Caco-2 (cell line): ENCODE measurements around the gene ATXN7L2. TPM values are rescaled to one million over a fixed set of nuclear protein-coding genes. Genes with fewer than 3 reads are reported as not detected.

Experiments used
- BruUV-seq: library from RNA; stranded (reverse); fragments of 400-500 nt; replicated peaks from 2 replicates; lab custom pipeline; 2021; lab: Mats Ljungman, UMichigan
- CTCF ChIA-PET: fragments of 300-600 bp; sonication (Branson Sonifier 250); formaldehyde crosslinking; loops from one replicate; lab custom pipeline; 2022; ENCODE audit warnings: antibody characterized with exemption; lab: Charles Lee
- POLR2A ChIA-PET: fragments of 300-600 bp; sonication (Branson Sonifier 250); formaldehyde crosslinking; loops from one replicate; lab custom pipeline; 2022; ENCODE audit warnings: antibody characterized with exemption; lab: Charles Lee
- DNase-seq, 2 experiments: peaks; one replicate each; pipeline versions ENCODE4 v3.0.0 to v3.0.0-alpha.2; 2020 to 2022
- H3K27me3 ChIP-seq: replicated peaks from 2 replicates; pipeline ENCODE4 v1.6.0; 2011; ENCODE audit warnings: low read length; ENCODE audit not compliant: control insufficient read depth, insufficient read depth
- H3K36me3 ChIP-seq: 2 replicates; pipeline ENCODE4 v1.5.1; 2011; ENCODE audit warnings: low read length; ENCODE audit not compliant: control insufficient read depth, insufficient read depth
- H3K4me1 ChIP-seq: fragments of 250-450 bp; sonication (Bioruptor Pico); 2 replicates; pipeline ENCODE4 v1.5.1; 2020; ENCODE audit warnings: mild to moderate bottlenecking
- H3K4me3 ChIP-seq: 2 replicates; pipeline ENCODE4 v1.5.1; 2011; ENCODE audit warnings: low read depth, mild to moderate bottlenecking, control low read depth, low read length
- H3K9me3 ChIP-seq: fragments of 250-450 bp; sonication (Bioruptor Pico); 2 replicates; pipeline ENCODE4 v1.5.1; 2020; ENCODE audit warnings: mild to moderate bottlenecking, moderate library complexity
- H3K27ac Mint-ChIP-seq: one replicate; pipeline ENCODE4 v1.8.0; 2022; ENCODE audit warnings: mixed read lengths; ENCODE audit not compliant: unreplicated experiment
- H3K27me3 Mint-ChIP-seq: one replicate; pipeline ENCODE4 v1.8.0; 2022; ENCODE audit warnings: mixed read lengths; ENCODE audit not compliant: insufficient read depth, unreplicated experiment
- H3K36me3 Mint-ChIP-seq: one replicate; pipeline ENCODE4 v1.8.0; 2022; ENCODE audit warnings: mild to moderate bottlenecking, mixed read lengths; ENCODE audit not compliant: insufficient read depth, unreplicated experiment
- H3K4me1 Mint-ChIP-seq: one replicate; pipeline ENCODE4 v1.8.0; 2022; ENCODE audit warnings: low read depth, mixed read lengths; ENCODE audit not compliant: unreplicated experiment
- H3K4me3 Mint-ChIP-seq: one replicate; pipeline ENCODE4 v1.8.0; 2022; ENCODE audit warnings: mild to moderate bottlenecking, moderate library complexity, mixed read lengths; ENCODE audit not compliant: unreplicated experiment
- H3K9me3 Mint-ChIP-seq: one replicate; pipeline ENCODE4 v1.8.0; 2022; ENCODE audit warnings: mixed read lengths; ENCODE audit not compliant: unreplicated experiment
- intact Hi-C: fragments of 100-400 bp; cut with micrococcal nuclease; formaldehyde crosslinking; loops from one replicate; pipeline ENCODE4 v1.10.0; 2022; ENCODE audit not compliant: unreplicated experiment
- total RNA-seq: library from RNA; stranded (reverse); gene quantifications from 2 replicates; pipeline ENCODE4 v1.2.3, GENCODE V29; 2022
- TF ChIP-seq, protein P1 (sequence below), 2 experiments: fragments of 200-600 bp in 1 of 2; IDR thresholded peaks; 1 replicate in 1 of 2; 2 replicates in 1 of 2; pipeline versions ENCODE4 v1.5.1 to v1.8.0; 2011 to 2022; ENCODE audit warnings: antibody characterized with exemption in 1 of 2, control low read depth in 1 of 2, inconsistent platforms in 1 of 2, low read depth in 1 of 2, low read length in 1 of 2, mild to moderate bottlenecking in 1 of 2, moderate library complexity in 1 of 2; ENCODE audit not compliant: insufficient read depth in 1 of 2, severe bottlenecking in 1 of 2, unreplicated experiment in 1 of 2

Gene ATXN7L2
- total RNA-seq, 1 experiment from 2014 or later = 4.0 TPM

DNA sequence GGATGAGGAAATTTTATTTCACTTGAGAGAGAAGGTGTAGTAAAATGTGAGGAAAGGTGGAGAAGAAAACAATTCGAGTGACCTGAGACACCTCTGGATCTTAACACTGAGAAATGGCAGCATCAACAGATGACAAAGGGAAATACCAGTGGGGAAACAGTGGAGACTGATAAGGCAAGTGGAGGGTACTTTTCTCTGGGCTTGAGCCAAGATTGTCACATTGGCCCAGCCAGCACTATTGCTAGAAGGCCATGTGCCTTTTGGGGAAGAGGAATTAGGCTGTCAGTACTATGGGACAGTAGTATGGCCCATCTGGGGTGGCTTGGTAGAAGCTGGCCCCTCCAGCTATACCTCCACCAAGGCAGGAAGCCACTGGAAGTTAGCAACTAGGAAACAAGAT, 9.0 kb upstream of the ATXN7L2 start:
- Histone ChIP-seq H3K36me3 (no peaks in the 10 kb centered on the region), H3K27me3 (no peaks in the 10 kb centered on the region; the same call in 1 of the 2 replicates), H3K4me3 (no peak overlapping the region), H3K9me3 (no peaks in the 10 kb centered on the region), H3K4me1 (no peaks in the 10 kb centered on the region)
- Mint-ChIP-seq H3K4me3 (no peak overlapping the region), H3K9me3 (no peaks in the 10 kb centered on the region), H3K27ac (no peak overlapping the region), H3K36me3 (no peaks in the 10 kb centered on the region), H3K4me1 (no peaks in the 10 kb centered on the region), H3K27me3 (peaks cover 17% of the 10 kb centered on the region)
- no TSS peak for BruUV-seq
- ChIA-PET POLR2A (no interaction called here), CTCF (no interaction called here)
- intact Hi-C loops = no loop called here
- TF ChIP-seq, protein P1, sequence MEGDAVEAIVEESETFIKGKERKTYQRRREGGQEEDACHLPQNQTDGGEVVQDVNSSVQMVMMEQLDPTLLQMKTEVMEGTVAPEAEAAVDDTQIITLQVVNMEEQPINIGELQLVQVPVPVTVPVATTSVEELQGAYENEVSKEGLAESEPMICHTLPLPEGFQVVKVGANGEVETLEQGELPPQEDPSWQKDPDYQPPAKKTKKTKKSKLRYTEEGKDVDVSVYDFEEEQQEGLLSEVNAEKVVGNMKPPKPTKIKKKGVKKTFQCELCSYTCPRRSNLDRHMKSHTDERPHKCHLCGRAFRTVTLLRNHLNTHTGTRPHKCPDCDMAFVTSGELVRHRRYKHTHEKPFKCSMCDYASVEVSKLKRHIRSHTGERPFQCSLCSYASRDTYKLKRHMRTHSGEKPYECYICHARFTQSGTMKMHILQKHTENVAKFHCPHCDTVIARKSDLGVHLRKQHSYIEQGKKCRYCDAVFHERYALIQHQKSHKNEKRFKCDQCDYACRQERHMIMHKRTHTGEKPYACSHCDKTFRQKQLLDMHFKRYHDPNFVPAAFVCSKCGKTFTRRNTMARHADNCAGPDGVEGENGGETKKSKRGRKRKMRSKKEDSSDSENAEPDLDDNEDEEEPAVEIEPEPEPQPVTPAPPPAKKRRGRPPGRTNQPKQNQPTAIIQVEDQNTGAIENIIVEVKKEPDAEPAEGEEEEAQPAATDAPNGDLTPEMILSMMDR (IDR thresholded peaks at IDR 0.05; ENCODE audit: insufficient read depth in 1 of 2, low read depth in 1 of 2, low read length in 1 of 2, severe bottlenecking in 1 of 2, unreplicated experiment in 1 of 2) = no peak
- DNase-seq = no peak

DNA sequence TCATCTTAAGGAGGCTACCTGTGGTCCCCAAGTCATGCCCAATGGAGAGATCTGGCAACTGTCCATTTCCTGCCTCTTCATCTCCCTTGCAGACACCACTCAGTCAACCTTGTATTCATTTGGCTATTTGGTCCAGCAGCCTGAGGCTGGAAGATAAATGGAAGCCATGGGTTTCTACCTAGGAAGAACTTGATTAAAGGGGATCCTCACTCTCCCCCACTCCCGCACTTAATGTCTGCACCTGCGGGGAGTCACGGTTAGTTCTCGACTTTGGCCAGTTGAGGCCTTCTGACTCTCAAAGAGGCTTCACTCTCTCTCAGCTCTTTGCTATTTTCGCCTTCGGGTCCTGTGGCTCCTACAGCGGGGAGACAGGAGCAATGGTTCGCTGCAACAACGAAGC, 8.4 kb upstream of the ATXN7L2 start:
- ChIA-PET CTCF (no interaction called here), POLR2A (no interaction called here)

DNA sequence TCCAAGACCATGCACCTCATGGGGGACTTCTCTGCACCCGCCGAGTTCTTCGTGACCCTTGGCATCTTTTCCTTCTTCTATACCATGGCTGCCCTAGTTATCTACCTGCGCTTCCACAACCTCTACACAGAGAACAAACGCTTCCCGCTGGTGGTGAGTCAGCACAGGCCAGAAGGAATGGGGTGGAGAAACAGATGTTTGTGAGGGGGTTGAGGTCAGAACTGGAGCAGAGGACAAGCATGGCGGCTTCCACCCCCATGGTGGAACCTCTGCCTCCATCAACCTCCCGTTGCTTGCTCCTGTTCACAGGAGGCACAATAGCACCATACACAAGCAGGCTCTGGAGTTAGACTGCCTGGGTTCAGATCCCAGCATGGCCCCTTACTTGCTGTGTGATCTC, 6.9 kb upstream of the ATXN7L2 start:
- intact Hi-C loops = no loop called here
- Mint-ChIP-seq H3K9me3 (no peaks in the 10 kb centered on the region), H3K4me3 (no peak overlapping the region), H3K4me1 (no peaks in the 10 kb centered on the region), H3K36me3 (no peaks in the 10 kb centered on the region), H3K27me3 (peaks cover 14% of the 10 kb centered on the region), H3K27ac (no peak overlapping the region)
- no peak for DNase-seq
- Histone ChIP-seq H3K9me3 (no peaks in the 10 kb centered on the region), H3K4me1 (no peaks in the 10 kb centered on the region), H3K27me3 (no peaks in the 10 kb centered on the region), H3K4me3 (no peak overlapping the region), H3K36me3 (no peaks in the 10 kb centered on the region)
- POLR2A ChIA-PET = no interaction called here
- BruUV-seq = no TSS peak
- CTCF ChIA-PET = no interaction called here
- TF ChIP-seq, protein P1 (IDR thresholded peaks at IDR 0.05; ENCODE audit: insufficient read depth in 1 of 2, low read depth in 1 of 2, low read length in 1 of 2, severe bottlenecking in 1 of 2, unreplicated experiment in 1 of 2) = no peak

More for the DNA sequence above, 8.4 kb upstream of the ATXN7L2 start:
- Histone ChIP-seq H3K36me3 (no peaks in the 10 kb centered on the region), H3K4me3 (no peak overlapping the region), H3K9me3 (no peaks in the 10 kb centered on the region), H3K4me1 (no peaks in the 10 kb centered on the region), H3K27me3 (no peaks in the 10 kb centered on the region; the same call in 1 of the 2 replicates)
- BruUV-seq = no TSS peak
- no peak overlapping the region for H3K27ac Mint-ChIP-seq
- H3K4me3 Mint-ChIP-seq = no peak overlapping the region
- intact Hi-C loops = no loop called here
- H3K4me1 Mint-ChIP-seq = no peaks in the 10 kb centered on the region
- no peak for DNase-seq
- TF ChIP-seq, protein P1 (IDR thresholded peaks at IDR 0.05; ENCODE audit: insufficient read depth in 1 of 2, low read depth in 1 of 2, low read length in 1 of 2, severe bottlenecking in 1 of 2, unreplicated experiment in 1 of 2) = no peak
- no peaks in the 10 kb centered on the region for H3K9me3 Mint-ChIP-seq
- peaks cover 17% of the 10 kb centered on the region for H3K27me3 Mint-ChIP-seq
- H3K36me3 Mint-ChIP-seq = no peaks in the 10 kb centered on the region
